HepG2 (cell line): ENCODE data around the gene TSPYL1. TPM values are rescaled to one million over a fixed set of nuclear protein-coding genes. Genes with fewer than 3 reads are reported as not detected.

Experiments
- ARNT2 ChIP-seq: sonication (generic); formaldehyde crosslinking; IDR thresholded peaks from 2 replicates; pipeline ENCODE4 v1.8.0; 2022; ENCODE audit warnings: mild to moderate bottlenecking, low read depth, missing genetic modification reagents, moderate library complexity
- ELF1 ChIP-seq: sonication (generic); formaldehyde crosslinking; IDR thresholded peaks from 2 replicates; pipeline ENCODE4 v1.4.0; 2020; ENCODE audit warnings: missing genetic modification reagents
- FOXA3 ChIP-seq: IDR thresholded peaks from 2 replicates; pipeline ENCODE4 v1.6.1; 2016; ENCODE audit warnings: missing genetic modification reagents, missing compliant biosample characterization
- HNRNPL ChIP-seq: fragments of 200-400 bp; formaldehyde crosslinking; IDR thresholded peaks from 2 replicates; pipeline ENCODE4 v1.6.1; 2017; ENCODE audit warnings: mild to moderate bottlenecking, low read depth, low read length
- IRF2 ChIP-seq: IDR thresholded peaks from 2 replicates; pipeline ENCODE4 v1.6.1; 2018; ENCODE audit warnings: missing genetic modification reagents, missing compliant biosample characterization
- JDP2 ChIP-seq: sonication (generic); formaldehyde crosslinking; IDR thresholded peaks from 2 replicates; pipeline ENCODE4 v1.8.1; 2022; ENCODE audit warnings: missing genetic modification reagents, borderline replicate concordance
- KLF6 ChIP-seq: IDR thresholded peaks from 2 replicates; pipeline ENCODE4 v1.8.0; 2016; ENCODE audit warnings: missing biosample characterization, missing genetic modification reagents
- NR1H2 ChIP-seq: sonication (generic); formaldehyde crosslinking; IDR thresholded peaks from 2 replicates; pipeline ENCODE4 v1.8.1; 2022; ENCODE audit warnings: low read depth, missing genetic modification reagents, borderline replicate concordance
- PCBP1 ChIP-seq: fragments of 200-400 bp; formaldehyde crosslinking; IDR thresholded peaks from 2 replicates; pipeline ENCODE4 v1.6.1; 2017; ENCODE audit warnings: mild to moderate bottlenecking, low read depth, low read length, borderline replicate concordance
- RBM39 ChIP-seq: fragments of 200-400 bp; formaldehyde crosslinking; IDR thresholded peaks from one replicate; pipeline ENCODE4 v1.6.1; 2018; ENCODE audit warnings: antibody characterized with exemption, mild to moderate bottlenecking, low read depth, low read length; ENCODE audit not compliant: poor library complexity, severe bottlenecking
- REL ChIP-seq: sonication (generic); formaldehyde crosslinking; conservative IDR thresholded peaks from 2 replicates; pipeline ENCODE4 v1.8.0; 2022; ENCODE audit warnings: mild to moderate bottlenecking, missing genetic modification reagents, moderate library complexity
- SATB2 ChIP-seq: sonication (generic); formaldehyde crosslinking; IDR thresholded peaks from 2 replicates; pipeline ENCODE4 v1.5.0; 2020; ENCODE audit warnings: missing genetic modification reagents
- TBX2 ChIP-seq: sonication (generic); formaldehyde crosslinking; IDR thresholded peaks from 2 replicates; pipeline ENCODE4 v1.5.0; 2020; ENCODE audit warnings: missing genetic modification reagents, mild to moderate bottlenecking, borderline replicate concordance
- YY1 ChIP-seq: IDR thresholded peaks from 2 replicates; pipeline ENCODE4 v1.6.1; 2011; ENCODE audit warnings: low read length, low read depth, moderate library complexity, mild to moderate bottlenecking; ENCODE audit not compliant: insufficient read depth, insufficient replicate concordance
- ZNF256 ChIP-seq: sonication (generic); formaldehyde crosslinking; conservative IDR thresholded peaks from 2 replicates; pipeline ENCODE4 v1.4.0; 2020; ENCODE audit warnings: missing genetic modification reagents
- ZNF354B ChIP-seq: sonication (generic); formaldehyde crosslinking; IDR thresholded peaks from 2 replicates; pipeline ENCODE4 v1.8.0; 2022; ENCODE audit warnings: mild to moderate bottlenecking, missing genetic modification reagents
- ZNF44 ChIP-seq: sonication (generic); formaldehyde crosslinking; IDR thresholded peaks from 2 replicates; pipeline ENCODE4 v1.5.1; 2020; ENCODE audit warnings: mild to moderate bottlenecking, missing genetic modification reagents
- ZNF549 ChIP-seq: sonication (generic); formaldehyde crosslinking; IDR thresholded peaks from 2 replicates; pipeline ENCODE4 v1.5.0; 2020; ENCODE audit warnings: missing genetic modification reagents
- ZNF761 ChIP-seq: sonication (generic); formaldehyde crosslinking; conservative IDR thresholded peaks from 2 replicates; pipeline ENCODE4 v1.4.0; 2020; ENCODE audit warnings: mild to moderate bottlenecking, missing genetic modification reagents
- ZNF850 ChIP-seq: sonication (generic); formaldehyde crosslinking; conservative IDR thresholded peaks from 2 replicates; pipeline ENCODE4 v1.9.0; 2021; ENCODE audit warnings: mild to moderate bottlenecking, missing genetic modification reagents
- polyA plus RNA-seq, 8 experiments: library from polyadenylated mRNA; depleted of rRNA in 3 of 8; stranded (reverse) in 7 of 8; unstranded in 1 of 8; fragments of >200 nt; fragmentation: Illumina TruSeq in 4 of 8; extraction: Trizol in 4 of 8; gene quantifications; 2 replicates each; pipeline versions ENCODE4 v1.2.1 to v1.2.3, GENCODE V29; 2011 to 2016; ENCODE audit warnings: low read depth in 4 of 8, missing spikeins in 1 of 8, mixed read lengths in 1 of 8; ENCODE audit not compliant: insufficient read depth in 1 of 8
- total RNA-seq, 5 experiments: library from RNA; depleted of rRNA; stranded (reverse); fragments of >200 nt; fragmentation: Illumina TruSeq; extraction: Trizol; gene quantifications; 2 replicates each; pipeline ENCODE4 v1.2.3, GENCODE V29; 2016; ENCODE audit warnings: low read depth in 1 of 5
- TF ChIP-seq, protein P1 (sequence below): IDR thresholded peaks from 2 replicates; pipeline ENCODE4 v1.6.1; 2016; ENCODE audit warnings: missing biosample characterization, missing genetic modification reagents, low read depth
- TF ChIP-seq, protein P2 (sequence below): sonication (generic); formaldehyde crosslinking; IDR thresholded peaks from 2 replicates; pipeline ENCODE4 v1.4.0; 2020; ENCODE audit warnings: missing genetic modification reagents
- TF ChIP-seq, protein P3 (sequence below): sonication (generic); formaldehyde crosslinking; IDR thresholded peaks from 2 replicates; pipeline ENCODE4 v1.4.0; 2020; ENCODE audit warnings: mild to moderate bottlenecking, missing genetic modification reagents

TSPYL1 gene
- total and polyA plus RNA-seq, 2 of the 13 experiments (the other 11 are each of a cell fraction or from before 2014, with no cell fraction given): 28.3 to 93.0 TPM

DNA sequence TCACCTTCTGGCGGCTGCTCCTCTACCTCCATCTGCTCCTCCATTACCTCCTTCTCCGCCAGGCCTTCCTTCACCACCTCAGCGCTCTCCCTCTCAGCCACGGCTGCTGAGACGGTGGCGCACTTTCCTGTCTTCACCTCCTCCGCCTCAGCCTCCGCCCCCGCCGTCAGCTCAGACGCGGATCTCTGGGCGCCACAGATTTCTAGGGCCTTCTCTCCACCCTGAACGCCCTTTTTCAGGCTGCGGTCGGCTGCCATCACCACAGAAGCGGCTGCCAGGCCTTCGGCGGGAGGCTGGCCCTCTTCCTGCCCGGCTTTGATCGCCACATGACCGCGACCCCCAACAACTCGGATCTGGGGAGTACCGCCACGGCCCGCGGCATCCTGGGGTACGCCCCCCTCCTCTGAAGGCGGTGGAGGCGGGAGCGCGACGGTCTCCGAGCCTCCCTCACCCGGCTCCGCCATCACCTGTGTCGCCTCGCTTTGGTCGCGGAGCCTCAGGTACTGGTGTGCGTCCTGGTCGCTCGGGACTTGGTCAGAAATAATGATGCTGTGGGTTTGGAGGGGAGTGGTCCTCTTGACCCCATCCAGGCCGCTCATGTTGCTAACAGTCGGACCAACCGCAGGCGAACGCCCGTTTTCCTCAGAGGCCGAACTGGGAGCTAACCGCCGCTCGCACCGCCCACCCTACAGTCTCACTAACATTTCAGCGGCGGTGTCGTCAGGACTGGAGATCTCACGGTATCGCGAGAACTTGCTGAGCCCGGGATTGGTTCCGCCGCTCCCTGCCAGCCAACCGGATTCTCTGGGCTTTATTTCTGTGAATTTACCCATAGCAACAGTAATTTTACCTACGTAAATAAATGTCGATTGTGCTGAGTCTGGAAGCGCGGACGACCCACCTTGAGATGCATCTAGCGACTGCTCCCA, at the start of gene TSPYL1 (continued):
- TF ChIP-seq, protein P1, sequence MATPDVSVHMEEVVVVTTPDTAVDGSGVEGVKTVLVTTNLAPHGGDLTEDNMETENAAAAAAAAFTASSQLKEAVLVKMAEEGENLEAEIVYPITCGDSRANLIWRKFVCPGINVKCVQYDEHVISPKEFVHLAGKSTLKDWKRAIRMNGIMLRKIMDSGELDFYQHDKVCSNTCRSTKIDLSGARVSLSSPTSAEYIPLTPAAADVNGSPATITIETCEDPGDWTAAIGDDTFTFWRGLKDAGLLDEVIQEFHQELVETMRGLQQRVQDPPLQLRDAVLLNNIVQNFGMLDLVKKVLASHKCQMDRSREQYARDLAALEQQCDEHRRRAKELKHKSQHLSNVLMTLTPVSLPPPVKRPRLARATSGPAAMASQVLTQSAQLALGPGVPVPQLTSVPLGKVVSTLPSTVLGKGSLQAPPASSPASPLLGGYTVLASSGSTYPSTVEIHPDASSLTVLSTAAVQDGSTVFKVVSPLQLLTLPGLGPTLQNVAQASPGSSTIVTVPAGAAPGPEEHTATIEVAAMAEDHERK (CRISPR knock-in tag): no peak
- TF ChIP-seq ARNT2 (peak; percentile 84), SATB2 (no peak), ZNF850 (0 out of 2 replicates have a peak, but pooled peaks have one; percentile 82), ZNF256 (CRISPR knock-in tag) (peak; percentile 54; the same call in 1 of the 2 replicates), ZNF549 (CRISPR knock-in tag) (no peak), YY1 (peak; percentile 48), FOXA3 (no peak; the same call in 1 of the 2 replicates), REL (CRISPR knock-in tag) (no peak), ZNF761 (peak; percentile 80; the same call in 1 of the 2 replicates), NR1H2 (peak; percentile 89), ELF1 (no peak; the same call in 1 of the 2 replicates), TBX2 (CRISPR knock-in tag) (peak; percentile 63; the same call in 1 of the 2 replicates), ZNF354B (peak; percentile 93), KLF6 (peak; percentile 63; the same call in 1 of the 2 replicates), ZNF44 (no peak), HNRNPL (no peak), IRF2 (CRISPR knock-in tag) (peak; percentile 66), JDP2 (no peak; the same call in 1 of the 2 replicates), PCBP1 (0 out of 2 replicates have a peak, but pooled peaks have one; percentile 58), RBM39 (peak; percentile 88)
- TF ChIP-seq, protein P2, sequence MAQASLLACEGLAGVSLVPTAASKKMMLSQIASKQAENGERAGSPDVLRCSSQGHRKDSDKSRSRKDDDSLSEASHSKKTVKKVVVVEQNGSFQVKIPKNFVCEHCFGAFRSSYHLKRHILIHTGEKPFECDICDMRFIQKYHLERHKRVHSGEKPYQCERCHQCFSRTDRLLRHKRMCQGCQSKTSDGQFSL (CRISPR knock-in tag): no peak
- TF ChIP-seq, protein P3, sequence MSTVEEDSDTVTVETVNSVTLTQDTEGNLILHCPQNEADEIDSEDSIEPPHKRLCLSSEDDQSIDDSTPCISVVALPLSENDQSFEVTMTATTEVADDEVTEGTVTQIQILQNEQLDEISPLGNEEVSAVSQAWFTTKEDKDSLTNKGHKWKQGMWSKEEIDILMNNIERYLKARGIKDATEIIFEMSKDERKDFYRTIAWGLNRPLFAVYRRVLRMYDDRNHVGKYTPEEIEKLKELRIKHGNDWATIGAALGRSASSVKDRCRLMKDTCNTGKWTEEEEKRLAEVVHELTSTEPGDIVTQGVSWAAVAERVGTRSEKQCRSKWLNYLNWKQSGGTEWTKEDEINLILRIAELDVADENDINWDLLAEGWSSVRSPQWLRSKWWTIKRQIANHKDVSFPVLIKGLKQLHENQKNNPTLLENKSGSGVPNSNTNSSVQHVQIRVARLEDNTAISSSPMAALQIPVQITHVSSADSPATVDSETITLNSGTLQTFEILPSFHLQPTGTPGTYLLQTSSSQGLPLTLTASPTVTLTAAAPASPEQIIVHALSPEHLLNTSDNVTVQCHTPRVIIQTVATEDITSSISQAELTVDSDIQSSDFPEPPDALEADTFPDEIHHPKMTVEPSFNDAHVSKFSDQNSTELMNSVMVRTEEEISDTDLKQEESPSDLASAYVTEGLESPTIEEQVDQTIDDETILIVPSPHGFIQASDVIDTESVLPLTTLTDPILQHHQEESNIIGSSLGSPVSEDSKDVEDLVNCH (CRISPR knock-in tag): peak; percentile 61; the same call in 1 of the 2 replicates
